HUES64 (cell line): ENCODE measurements around the gene DGKB.

Source experiments
- H3K27ac ChIP-seq: 2 replicates; pipeline ENCODE4 v1.7.0; 2013; ENCODE audit warnings: low read depth, low read length, inconsistent platforms
- H3K27me3 ChIP-seq: 2 replicates; pipeline ENCODE4 v1.6.1; 2013; ENCODE audit warnings: mild to moderate bottlenecking, low read length; ENCODE audit not compliant: insufficient read depth
- H3K36me3 ChIP-seq: 2 replicates; pipeline ENCODE4 v1.6.1; 2013; ENCODE audit warnings: mild to moderate bottlenecking, low read length; ENCODE audit not compliant: insufficient read depth
- H3K4me1 ChIP-seq: 2 replicates; pipeline ENCODE4 v1.6.1; 2013; ENCODE audit warnings: mild to moderate bottlenecking, low read length, moderate library complexity; ENCODE audit not compliant: insufficient read depth
- H3K4me3 ChIP-seq: 2 replicates; pipeline ENCODE4 v1.5.1; 2013; ENCODE audit warnings: mild to moderate bottlenecking, low read length, moderate library complexity
- H3K9ac ChIP-seq: 2 replicates; pipeline ENCODE4 v1.6.1; 2013; ENCODE audit warnings: mild to moderate bottlenecking, low read depth, low read length
- H3K9me3 ChIP-seq: 2 replicates; pipeline ENCODE4 v1.6.1; 2013; ENCODE audit warnings: low read depth, low read length; ENCODE audit not compliant: insufficient read depth
- WGBS: fragments of 150-250, 120-280 bp; methylation state at CpG from one replicate; pipeline ENCODE4 v1.1.7; 2013; ENCODE audit warnings: missing lambda C conversion rate; 5-methylcytosine and 5-hydroxymethylcytosine counted together

DGKB gene

GRCh38 chr7:14899030-14899429 lies 3.5 kb downstream of the DGKB start:
- H3K4me3 ChIP-seq, result no peak overlapping the region
- no peaks in the 10 kb centered on the region for H3K9me3 ChIP-seq
- H3K27me3 ChIP-seq, result peaks cover 14% of the 10 kb centered on the region
- WGBS, result 93% methylated on average over 2 of the region's 3 CpGs
- no peak overlapping the region for H3K27ac ChIP-seq
- peaks cover 15% of the 10 kb centered on the region for H3K4me1 ChIP-seq
- H3K36me3 ChIP-seq, result no peaks in the 10 kb centered on the region
- H3K9ac ChIP-seq, result no peak overlapping the region

GRCh38 chr7:14896461-14896860 lies 6.1 kb downstream of the DGKB start:
- Histone ChIP-seq H3K4me3 (no peak overlapping the region), H3K27ac (no peak overlapping the region), H3K9ac (no peak overlapping the region), H3K4me1 (peaks cover 10% of the 10 kb centered on the region), H3K27me3 (no peaks in the 10 kb centered on the region), H3K36me3 (no peaks in the 10 kb centered on the region), H3K9me3 (no peaks in the 10 kb centered on the region)
- WGBS, result 100% methylated on average over 1 of the region's 2 CpGs

- no peaks in the 10 kb centered on the region for H3K9me3 ChIP-seq
- H3K4me1 ChIP-seq, result peaks cover 6% of the 10 kb centered on the region; the same call in 1 of the 2 replicates
- H3K4me3 ChIP-seq, result no peak overlapping the region
- H3K9ac ChIP-seq, result no peak overlapping the region
- no peak overlapping the region for H3K27ac ChIP-seq
- H3K27me3 ChIP-seq, result no peaks in the 10 kb centered on the region
- no peaks in the 10 kb centered on the region for H3K36me3 ChIP-seq
Observed at GRCh38 chr7:14894826-14895225, 7.7 kb downstream of the DGKB start.

- Histone ChIP-seq H3K9ac (no peak overlapping the region), H3K36me3 (no peaks in the 10 kb centered on the region), H3K4me1 (peaks cover 6% of the 10 kb centered on the region; the same call in 1 of the 2 replicates), H3K9me3 (no peaks in the 10 kb centered on the region), H3K27me3 (no peaks in the 10 kb centered on the region), H3K27ac (no peak overlapping the region), H3K4me3 (no peak overlapping the region)
- WGBS, result 88% methylated on average over 2 of the region's 2 CpGs
Observed at GRCh38 chr7:14892961-14893360, 9.6 kb downstream of the DGKB start.

- 91% methylated on average over 2 of the region's 3 CpGs for WGBS
- Histone ChIP-seq H3K9ac (no peak overlapping the region), H3K27ac (no peak overlapping the region), H3K9me3 (no peaks in the 10 kb centered on the region), H3K4me1 (peaks cover 6% of the 10 kb centered on the region; the same call in 1 of the 2 replicates), H3K27me3 (no peaks in the 10 kb centered on the region), H3K36me3 (no peaks in the 10 kb centered on the region), H3K4me3 (no peak overlapping the region)
Observed at GRCh38 chr7:14891289-14891688, 11.3 kb downstream of the DGKB start.

GRCh38 chr7:14888962-14889361 lies 13.6 kb downstream of the DGKB start:
- Histone ChIP-seq H3K4me1 (peaks cover 6% of the 10 kb centered on the region; the same call in 1 of the 2 replicates), H3K9ac (no peak overlapping the region), H3K27ac (no peak overlapping the region), H3K27me3 (no peaks in the 10 kb centered on the region), H3K9me3 (no peaks in the 10 kb centered on the region), H3K36me3 (no peaks in the 10 kb centered on the region), H3K4me3 (no peak overlapping the region)
- 96% methylated on average over 1 of the region's 1 CpG for WGBS

GRCh38 chr7:14886533-14886932 lies 16.0 kb downstream of the DGKB start:
- peaks cover 4% of the 10 kb centered on the region; the same call in 1 of the 2 replicates for H3K4me1 ChIP-seq
- 94% methylated on average over 3 of the region's 3 CpGs for WGBS

GRCh38 chr7:14875941-14876587 lies 26.5 kb downstream of the DGKB start:
- Histone ChIP-seq H3K9me3 (no peaks in the 10 kb centered on the region), H3K4me1 (no peaks in the 10 kb centered on the region), H3K27ac (no peak overlapping the region), H3K36me3 (no peaks in the 10 kb centered on the region), H3K27me3 (no peaks in the 10 kb centered on the region), H3K9ac (no peak overlapping the region), H3K4me3 (no peak overlapping the region)
- 91% methylated on average over 7 of the region's 8 CpGs for WGBS

More at GRCh38 chr7:14886533-14886932, 16.0 kb downstream of the DGKB start:
- no peaks in the 10 kb centered on the region for H3K9me3 ChIP-seq
- no peak overlapping the region for H3K9ac ChIP-seq
- no peak overlapping the region for H3K4me3 ChIP-seq
- no peak overlapping the region for H3K27ac ChIP-seq
- H3K27me3 ChIP-seq, result no peaks in the 10 kb centered on the region
- H3K36me3 ChIP-seq, result no peaks in the 10 kb centered on the region

- Histone ChIP-seq H3K27ac (no peak overlapping the region), H3K9ac (no peak overlapping the region), H3K4me1 (no peaks in the 10 kb centered on the region), H3K27me3 (no peaks in the 10 kb centered on the region), H3K9me3 (peaks cover under 1% of the 10 kb centered on the region; the same call in 1 of the 2 replicates), H3K4me3 (no peak overlapping the region), H3K36me3 (no peaks in the 10 kb centered on the region)
- WGBS, result 90% methylated on average over 5 of the region's 6 CpGs
Observed at GRCh38 chr7:14871880-14872279, 30.7 kb downstream of the DGKB start.

GRCh38 chr7:14870394-14870793 lies 32.2 kb downstream of the DGKB start:
- H3K4me3 ChIP-seq, result no peak overlapping the region
- WGBS, result 96% methylated on average over 8 of the region's 11 CpGs

GRCh38 chr7:14868937-14869336 lies 33.6 kb downstream of the DGKB start:
- no peak overlapping the region for H3K9ac ChIP-seq
- H3K4me1 ChIP-seq, result no peaks in the 10 kb centered on the region
- H3K36me3 ChIP-seq, result no peaks in the 10 kb centered on the region
- no peak overlapping the region for H3K4me3 ChIP-seq
- H3K27ac ChIP-seq, result no peak overlapping the region
- H3K9me3 ChIP-seq, result peaks cover 8% of the 10 kb centered on the region
- no peaks in the 10 kb centered on the region for H3K27me3 ChIP-seq

More at GRCh38 chr7:14870394-14870793, 32.2 kb downstream of the DGKB start:
- H3K27me3 ChIP-seq, result no peaks in the 10 kb centered on the region
- H3K36me3 ChIP-seq, result no peaks in the 10 kb centered on the region
- H3K27ac ChIP-seq, result no peak overlapping the region
- H3K9ac ChIP-seq, result no peak overlapping the region
- H3K4me1 ChIP-seq, result no peaks in the 10 kb centered on the region
- H3K9me3 ChIP-seq, result peaks cover 8% of the 10 kb centered on the region

GRCh38 chr7:14861456-14861855 lies 41.1 kb downstream of the DGKB start:
- WGBS, result no CpG with 5 or more reads among the region's 1 CpG
- Histone ChIP-seq H3K9me3 (peaks cover 3% of the 10 kb centered on the region), H3K36me3 (no peaks in the 10 kb centered on the region), H3K27ac (no peak overlapping the region), H3K4me1 (no peaks in the 10 kb centered on the region), H3K9ac (no peak overlapping the region), H3K27me3 (no peaks in the 10 kb centered on the region), H3K4me3 (no peak overlapping the region)
